Fibroblast of lung (primary cell): Measurements from ENCODE around the gene GPAM.

ENCODE experiments used
- CTCF ChIP-seq, 2 donors: IDR thresholded peaks in 1 of 2; conservative IDR thresholded peaks in 1 of 2; 1 replicate in 1 of 2; 2 replicates in 1 of 2; pipeline ENCODE4 v1.5.1; 2011 to 2012; ENCODE audit warnings: low read length in 2 of 2, control low read depth in 1 of 2, inconsistent platforms in 1 of 2, low read depth in 1 of 2, mild to moderate bottlenecking in 1 of 2
- EZH2 ChIP-seq: IDR thresholded peaks from 2 replicates; pipeline ENCODE4 v1.5.1; 2012; ENCODE audit warnings: low read length, control low read depth, mild to moderate bottlenecking; ENCODE audit errors: missing control alignments

GRCh38 chr10:112202076-112202475 lies 18.5 kb upstream of the GPAM start:
- no peak for TF ChIP-seq EZH2
- no peak for TF ChIP-seq CTCF (conservative IDR thresholded peaks at IDR 0.05 in 1 of 2, IDR thresholded peaks at IDR 0.05 in 1 of 2; ENCODE audit: low read depth in 1 of 2, low read length in 2 of 2)
